ENCODE measurements around the gene LNX2. TPM values are rescaled to one million over a fixed set of nuclear protein-coding genes. Genes with fewer than 3 reads are reported as not detected.

The LNX2 gene
- total RNA-seq, 2 donors from 2014 or later, result 22.4 to 30.3 TPM

- no peak for DNase-seq
- Histone ChIP-seq H3K27ac (no peak overlapping the region), H3K9ac (ENCODE audit: low read depth in 2 of 2, low read length in 2 of 2) (no peak overlapping the region), H3K4me3 (no peak overlapping the region), H3K4me1 (no peaks in the 10 kb centered on the region), H3K36me3 (no peaks in the 10 kb centered on the region), H3K27me3 (no peaks in the 10 kb centered on the region), H3K9me3 (no peaks in the 10 kb centered on the region)
- TF ChIP-seq, protein P1, sequence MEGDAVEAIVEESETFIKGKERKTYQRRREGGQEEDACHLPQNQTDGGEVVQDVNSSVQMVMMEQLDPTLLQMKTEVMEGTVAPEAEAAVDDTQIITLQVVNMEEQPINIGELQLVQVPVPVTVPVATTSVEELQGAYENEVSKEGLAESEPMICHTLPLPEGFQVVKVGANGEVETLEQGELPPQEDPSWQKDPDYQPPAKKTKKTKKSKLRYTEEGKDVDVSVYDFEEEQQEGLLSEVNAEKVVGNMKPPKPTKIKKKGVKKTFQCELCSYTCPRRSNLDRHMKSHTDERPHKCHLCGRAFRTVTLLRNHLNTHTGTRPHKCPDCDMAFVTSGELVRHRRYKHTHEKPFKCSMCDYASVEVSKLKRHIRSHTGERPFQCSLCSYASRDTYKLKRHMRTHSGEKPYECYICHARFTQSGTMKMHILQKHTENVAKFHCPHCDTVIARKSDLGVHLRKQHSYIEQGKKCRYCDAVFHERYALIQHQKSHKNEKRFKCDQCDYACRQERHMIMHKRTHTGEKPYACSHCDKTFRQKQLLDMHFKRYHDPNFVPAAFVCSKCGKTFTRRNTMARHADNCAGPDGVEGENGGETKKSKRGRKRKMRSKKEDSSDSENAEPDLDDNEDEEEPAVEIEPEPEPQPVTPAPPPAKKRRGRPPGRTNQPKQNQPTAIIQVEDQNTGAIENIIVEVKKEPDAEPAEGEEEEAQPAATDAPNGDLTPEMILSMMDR (IDR thresholded peaks at IDR 0.05), result no peak
- intact Hi-C loops (cut with DNase I), result no loop called here
These were observed 42.0 kb downstream of the LNX2 start for GRCh38 chr13:27578121-27579030.

DNA sequence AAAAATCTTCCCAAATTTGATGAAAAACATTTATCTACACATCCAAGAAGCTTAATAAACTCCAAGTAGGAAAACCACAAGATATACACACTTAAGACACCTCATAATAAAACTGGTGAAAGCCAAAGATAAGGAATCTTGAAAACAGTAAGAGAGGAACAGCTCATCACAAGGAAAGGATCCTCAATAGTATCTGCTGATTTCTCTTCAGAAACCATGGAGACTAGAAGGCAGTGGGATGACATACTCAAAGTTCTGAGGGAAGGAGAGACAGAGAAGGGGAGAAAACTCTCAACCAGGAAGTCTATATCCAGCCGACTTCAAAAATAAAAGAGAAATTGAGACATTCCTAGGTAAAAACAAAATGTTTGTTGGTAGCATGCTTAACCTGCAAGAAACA, 45.7 kb downstream of the LNX2 start:
- H3K4me3 ChIP-seq, result no peak overlapping the region
- no peaks in the 10 kb centered on the region for H3K27me3 ChIP-seq
- no peaks in the 10 kb centered on the region for H3K4me1 ChIP-seq
- H3K36me3 ChIP-seq, result no peaks in the 10 kb centered on the region
- no peaks in the 10 kb centered on the region for H3K9me3 ChIP-seq
- intact Hi-C loops (cut with DNase I), result no loop called here
- no peak overlapping the region for H3K9ac ChIP-seq (ENCODE audit: low read depth in 2 of 2, low read length in 2 of 2)
- DNase-seq, result no peak
- TF ChIP-seq, protein P1 (IDR thresholded peaks at IDR 0.05), result no peak
- no peak overlapping the region for H3K27ac ChIP-seq

- Histone ChIP-seq H3K27me3 (no peaks in the 10 kb centered on the region), H3K27ac (no peak overlapping the region), H3K9ac (ENCODE audit: low read depth in 2 of 2, low read length in 2 of 2) (no peak overlapping the region), H3K9me3 (no peaks in the 10 kb centered on the region), H3K4me1 (no peaks in the 10 kb centered on the region), H3K36me3 (no peaks in the 10 kb centered on the region), H3K4me3 (no peak overlapping the region)
- TF ChIP-seq, protein P1 (IDR thresholded peaks at IDR 0.05), result no peak
- intact Hi-C loops (cut with DNase I), result no loop called here
- no peak for DNase-seq
These were observed 47.1 kb downstream of the LNX2 start for GRCh38 chr13:27573265-27573664.

DNA sequence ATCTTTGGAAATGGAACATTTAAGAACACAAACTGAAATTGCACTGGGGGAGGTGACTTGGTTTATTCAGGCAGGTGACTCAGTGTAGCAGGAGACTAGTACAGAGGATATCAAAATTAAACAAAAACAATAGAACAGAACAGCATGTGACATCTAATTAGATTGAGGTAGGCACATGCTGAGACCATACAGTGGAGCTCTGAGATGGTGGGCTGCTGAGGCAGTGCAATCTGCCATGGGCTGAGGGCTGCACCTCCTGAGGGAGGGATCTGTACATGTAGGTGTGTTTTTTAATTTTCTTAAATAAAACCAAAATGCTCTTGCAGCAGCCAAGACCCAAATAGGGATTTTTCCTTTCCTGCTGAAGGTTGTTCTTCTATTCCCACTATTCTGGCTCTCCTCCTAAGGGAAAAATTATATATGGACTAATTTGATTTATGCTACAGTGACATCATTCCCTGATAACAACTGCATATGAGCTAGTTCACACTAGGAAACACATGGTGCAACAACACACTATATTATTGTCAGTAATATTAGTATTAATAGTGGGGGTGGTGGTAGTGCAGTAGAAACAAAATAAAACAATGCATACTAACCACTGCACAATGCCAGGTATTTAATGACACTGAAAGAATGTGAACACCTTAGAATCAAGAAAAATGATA, 48.0 kb downstream of the LNX2 start:
- intact Hi-C loops (cut with DNase I), result no loop called here
- no peak for DNase-seq
- TF ChIP-seq, protein P1 (IDR thresholded peaks at IDR 0.05), result no peak
- Histone ChIP-seq H3K4me3 (no peak overlapping the region), H3K27me3 (no peaks in the 10 kb centered on the region), H3K9ac (ENCODE audit: low read depth in 2 of 2, low read length in 2 of 2) (no peak overlapping the region), H3K27ac (no peak overlapping the region), H3K36me3 (no peaks in the 10 kb centered on the region), H3K4me1 (no peaks in the 10 kb centered on the region), H3K9me3 (no peaks in the 10 kb centered on the region)

DNA sequence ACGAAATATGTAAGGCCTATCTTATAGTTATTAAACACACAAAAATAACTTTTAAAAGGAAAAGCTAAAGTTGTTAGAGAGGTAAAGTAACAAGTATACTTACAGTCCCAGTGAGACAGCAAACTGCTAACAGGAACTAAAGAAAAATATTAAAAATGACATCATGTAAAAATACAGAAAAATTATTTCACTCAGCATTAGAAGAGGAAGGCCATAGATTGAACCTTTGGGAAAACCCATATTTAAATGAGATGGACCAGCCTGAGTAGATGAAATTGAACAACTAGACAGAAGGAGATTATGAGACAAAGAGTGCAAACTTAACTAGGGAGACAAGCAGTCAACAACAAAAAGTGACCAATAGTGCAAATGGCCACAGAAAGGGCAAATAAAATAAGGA, 49.4 kb downstream of the LNX2 start:
- intact Hi-C loops (cut with DNase I), result no loop called here
- TF ChIP-seq, protein P1 (IDR thresholded peaks at IDR 0.05), result no peak
- Histone ChIP-seq H3K36me3 (no peaks in the 10 kb centered on the region), H3K4me1 (no peaks in the 10 kb centered on the region), H3K9ac (ENCODE audit: low read depth in 2 of 2, low read length in 2 of 2) (no peak overlapping the region), H3K9me3 (no peaks in the 10 kb centered on the region), H3K27ac (no peak overlapping the region), H3K27me3 (no peaks in the 10 kb centered on the region), H3K4me3 (no peak overlapping the region)
- DNase-seq, result no peak
